GM12878 (cell line): ENCODE data around the gene PTPRN2.

ENCODE experiments used
- CTCF ChIP-seq, 3 experiments: IDR thresholded peaks in 2 of 3; conservative IDR thresholded peaks in 1 of 3; 2 replicates each; pipeline ENCODE4 v1.5.1; 2011; ENCODE audit warnings: low read depth in 3 of 3, low read length in 3 of 3, mild to moderate bottlenecking in 3 of 3, control low read depth in 2 of 3, moderate library complexity in 2 of 3, inconsistent platforms in 1 of 3, mixed read lengths in 1 of 3; ENCODE audit not compliant: control insufficient read depth in 2 of 3, insufficient read depth in 1 of 3; ENCODE audit errors: extremely low read depth in 1 of 3
- FOS ChIP-seq: IDR thresholded peaks from 3 replicates; pipeline ENCODE4 v1.6.1; 2011; ENCODE audit warnings: borderline replicate concordance; ENCODE audit not compliant: insufficient read length; ENCODE audit errors: extremely low read depth
- FOXM1 ChIP-seq: IDR thresholded peaks from 2 replicates; pipeline ENCODE4 v1.6.1; 2012; ENCODE audit warnings: low read depth, mild to moderate bottlenecking, inconsistent platforms, low read length, moderate library complexity
- MXI1 ChIP-seq: fragments of 150-350 bp; IDR thresholded peaks from 2 replicates; pipeline ENCODE4 v1.6.1; 2011; ENCODE audit warnings: low read depth, mild to moderate bottlenecking, inconsistent platforms, low read length, improper control_type of control experiment
- POLR2A ChIP-seq: IDR thresholded peaks from 2 replicates; pipeline ENCODE4 v1.6.1; 2011; ENCODE audit warnings: low read depth, mild to moderate bottlenecking, low read length
- RFX5 ChIP-seq: IDR thresholded peaks from 2 replicates; pipeline ENCODE4 v1.6.1; 2011; ENCODE audit warnings: low read depth, low read length, improper control_type of control experiment
- SIN3A ChIP-seq: IDR thresholded peaks from 2 replicates; pipeline ENCODE4 v1.6.1; 2012; ENCODE audit warnings: low read depth, low read length, improper control_type of control experiment
- SUZ12 ChIP-seq: fragments of 200-600 bp; sonication (generic); IDR thresholded peaks from one replicate; pipeline ENCODE4 v1.6.1; 2018; ENCODE audit warnings: antibody characterized with exemption, mild to moderate bottlenecking; ENCODE audit not compliant: unreplicated experiment
- TAF1 ChIP-seq: IDR thresholded peaks from 2 replicates; pipeline ENCODE4 v1.6.1; 2011; ENCODE audit warnings: mild to moderate bottlenecking, low read depth, low read length, borderline replicate concordance
- ZBTB11 ChIP-seq: fragments of 450-650 bp; formaldehyde crosslinking; IDR thresholded peaks from 2 replicates; pipeline ENCODE4 v1.5.0; 2022; ENCODE audit warnings: mild to moderate bottlenecking, missing genetic modification characterization
- ZBTB33 ChIP-seq: fragments of 450-650 bp; IDR thresholded peaks from 2 replicates; pipeline ENCODE4 v1.6.1; 2017; ENCODE audit warnings: mild to moderate bottlenecking
- ZNF274 ChIP-seq: IDR thresholded peaks from one replicate; pipeline ENCODE4 v1.8.0; 2011; ENCODE audit not compliant: insufficient read length, insufficient read depth

- TF ChIP-seq POLR2A, result no peak
- TF ChIP-seq SIN3A, result no peak
- TF ChIP-seq ZNF274, result no peak
- no peak for TF ChIP-seq ZBTB33
- no peak for TF ChIP-seq SUZ12
- TF ChIP-seq RFX5, result no peak
- no peak for TF ChIP-seq MXI1
- TF ChIP-seq FOS, result no peak
- no peak for TF ChIP-seq CTCF (IDR thresholded peaks at IDR 0.05 in 2 of 3, conservative IDR thresholded peaks at IDR 0.05 in 1 of 3; ENCODE audit: control insufficient read depth in 2 of 3, extremely low read depth in 1 of 3, insufficient read depth in 1 of 3, low read depth in 3 of 3, low read length in 3 of 3)
- no peak for TF ChIP-seq ZBTB11 (CRISPR knock-in tag)
- no peak for TF ChIP-seq FOXM1
- no peak for TF ChIP-seq TAF1
Observed at GRCh38 chr7:157568770-157569584, 1018.6 kb downstream of the PTPRN2 start.
